OCI-LY1 (cell line): ENCODE results near the gene SEMA3C.

Experiments
- CTCF ChIP-seq: fragments of 200-600 bp; sonication (generic), shearing (Covaris generic); IDR thresholded peaks from 2 replicates; pipeline ENCODE4 v1.5.1; 2017; ENCODE audit warnings: mild to moderate bottlenecking, antibody characterized with exemption, low read length, moderate library complexity, mixed read lengths
- EZH2 ChIP-seq: fragments of 200-600 bp; sonication (generic), shearing (Covaris generic); IDR thresholded peaks from 2 replicates; pipeline ENCODE4 v1.8.0; 2017; ENCODE audit warnings: borderline replicate concordance, mixed run types, mild to moderate bottlenecking, antibody characterized with exemption, low read length, moderate library complexity, mixed read lengths

- TF ChIP-seq EZH2 (no peak), CTCF (no peak)
These were observed 73.9 kb downstream of the SEMA3C start for GRCh38 chr7:80844916-80845315.
